IMR-90 (cell line): Measurements from ENCODE around the gene TAS2R1. TPM values are rescaled to one million over a fixed set of nuclear protein-coding genes. Genes with fewer than 3 reads are reported as not detected.

ENCODE experiments used
- ATAC-seq: fragments of 200-7000 bp; cut with Tn5 transposase; 2 replicates; pipeline ENCODE4 v1.9.1; 2020; ENCODE audit warnings: low read depth, mild to moderate bottlenecking, moderate library complexity
- BruUV-seq: library from RNA; stranded (reverse); fragments of 400-500 nt; replicated peaks from 2 replicates; lab custom pipeline; 2021; lab: Mats Ljungman, UMichigan
- CTCF ChIA-PET: fragments of 300-600 bp; formaldehyde crosslinking; extraction: SDS; loops from one replicate; lab custom pipeline; 2021; ENCODE audit warnings: antibody characterized with exemption; lab: Yijun Ruan, JAX
- POLR2A ChIA-PET: fragments of 300-600 bp; sonication (Branson Sonifier 250); formaldehyde crosslinking; loops from one replicate; lab custom pipeline; 2022; ENCODE audit warnings: antibody characterized with exemption; ENCODE audit not compliant: unreplicated experiment; lab: Charles Lee
- DNase-seq: peaks from one replicate; pipeline ENCODE4 v3.0.0; 2013
- H2AFZ ChIP-seq: replicated peaks from 2 replicates; pipeline ENCODE3; 2013; ENCODE audit warnings: low read length, mild to moderate bottlenecking; ENCODE audit not compliant: poor library complexity
- H2AK5ac ChIP-seq: 2 replicates; pipeline ENCODE4 v1.6.1; 2013; ENCODE audit warnings: low read depth, low read length, inconsistent platforms
- H2AK9ac ChIP-seq: replicated peaks from 2 replicates; pipeline ENCODE3; 2013; ENCODE audit warnings: mild to moderate bottlenecking, low read depth, low read length, moderate library complexity; ENCODE audit not compliant: poor library complexity
- H2BK120ac ChIP-seq: 2 replicates; pipeline ENCODE4 v1.6.1; 2013; ENCODE audit warnings: low read depth, low read length, inconsistent platforms
- H2BK15ac ChIP-seq: 3 replicates; pipeline ENCODE4 v1.6.1; 2013; ENCODE audit warnings: low read depth, low read length, inconsistent platforms
- H2BK20ac ChIP-seq: 2 replicates; pipeline ENCODE4 v1.6.1; 2013; ENCODE audit warnings: low read depth, mild to moderate bottlenecking, inconsistent platforms, low read length, moderate library complexity
- H2BK5ac ChIP-seq: 2 replicates; pipeline ENCODE4 v1.6.1; 2013; ENCODE audit warnings: mild to moderate bottlenecking, low read depth, low read length, inconsistent platforms; ENCODE audit not compliant: poor library complexity, severe bottlenecking
- H3K14ac ChIP-seq: replicated peaks from 2 replicates; pipeline ENCODE4 v1.6.1; 2013; ENCODE audit warnings: low read depth, low read length, inconsistent platforms
- H3K18ac ChIP-seq: 2 replicates; pipeline ENCODE4 v1.6.1; 2013; ENCODE audit warnings: low read depth, low read length, control low read depth
- H3K23ac ChIP-seq: 2 replicates; pipeline ENCODE4 v1.6.1; 2013; ENCODE audit warnings: low read depth, low read length, inconsistent platforms
- H3K27ac ChIP-seq: 2 replicates; pipeline ENCODE4 v1.5.1; 2013; ENCODE audit warnings: mild to moderate bottlenecking, control low read depth, low read length; ENCODE audit not compliant: insufficient read depth
- H3K27me3 ChIP-seq: 2 replicates; pipeline ENCODE4 v1.6.1; 2013; ENCODE audit warnings: low read length; ENCODE audit not compliant: control insufficient read depth, insufficient read depth
- H3K36me3 ChIP-seq: 2 replicates; pipeline ENCODE4 v1.6.1; 2013; ENCODE audit warnings: low read length, mixed read lengths; ENCODE audit not compliant: control insufficient read depth, insufficient read depth
- H3K4ac ChIP-seq: 2 replicates; pipeline ENCODE4 v1.6.1; 2013; ENCODE audit warnings: low read depth, low read length, inconsistent platforms
- H3K4me1 ChIP-seq: 2 replicates; pipeline ENCODE4 v1.6.1; 2013; ENCODE audit warnings: low read length, mixed read lengths; ENCODE audit not compliant: control insufficient read depth, insufficient read depth
- H3K4me2 ChIP-seq: 2 replicates; pipeline ENCODE4 v1.6.1; 2013; ENCODE audit warnings: low read depth, mild to moderate bottlenecking, control low read depth, low read length, moderate library complexity
- H3K4me3 ChIP-seq: 2 replicates; pipeline ENCODE4 v1.5.1; 2013; ENCODE audit warnings: low read depth, mild to moderate bottlenecking, control low read depth, low read length, moderate library complexity; ENCODE audit not compliant: insufficient read depth
- H3K56ac ChIP-seq: 2 replicates; pipeline ENCODE4 v1.6.1; 2013; ENCODE audit warnings: low read length, inconsistent platforms; ENCODE audit not compliant: insufficient read depth; ENCODE audit errors: extremely low read depth
- H3K79me1 ChIP-seq, 2 experiments: 2 replicates each; pipeline ENCODE4 v1.6.1; 2013; ENCODE audit warnings: low read length in 2 of 2, inconsistent platforms in 1 of 2, low read depth in 1 of 2
- H3K9ac ChIP-seq: 2 replicates; pipeline ENCODE4 v1.6.1; 2013; ENCODE audit warnings: low read depth, low read length, control low read depth
- H3K9me1 ChIP-seq: 2 replicates; pipeline ENCODE4 v1.6.1; 2013; ENCODE audit warnings: low read length, inconsistent platforms; ENCODE audit not compliant: insufficient read depth
- H3K9me3 ChIP-seq: 2 replicates; pipeline ENCODE4 v1.6.1; 2013; ENCODE audit warnings: low read length; ENCODE audit not compliant: control insufficient read depth, insufficient read depth
- H4K20me1 ChIP-seq: 2 replicates; pipeline ENCODE4 v1.6.1; 2013; ENCODE audit warnings: low read length, inconsistent platforms; ENCODE audit not compliant: insufficient read depth
- H4K5ac ChIP-seq: 2 replicates; pipeline ENCODE4 v1.6.1; 2013; ENCODE audit warnings: mild to moderate bottlenecking, low read depth, low read length, control low read depth
- H4K8ac ChIP-seq, 2 experiments: 2 replicates each; pipeline ENCODE4 v1.6.1; 2013; ENCODE audit warnings: low read depth in 2 of 2, low read length in 2 of 2, control low read depth in 1 of 2, inconsistent platforms in 1 of 2
- H4K91ac ChIP-seq: 2 replicates; pipeline ENCODE4 v1.6.1; 2013; ENCODE audit warnings: low read depth, low read length, inconsistent platforms; ENCODE audit not compliant: insufficient read depth
- BHLHE40 ChIP-seq: fragments of 150-350 bp; IDR thresholded peaks from 2 replicates; pipeline ENCODE4 v1.6.1; 2016; ENCODE audit warnings: mild to moderate bottlenecking, low read depth, low read length
- CEBPB ChIP-seq: IDR thresholded peaks from 2 replicates; pipeline ENCODE4 v1.6.1; 2012; ENCODE audit warnings: low read depth, low read length, improper control_type of control experiment
- CHD1 ChIP-seq: IDR thresholded peaks from 2 replicates; pipeline ENCODE4 v1.6.1; 2012; ENCODE audit warnings: low read depth, low read length, improper control_type of control experiment
- CTCF ChIP-seq: conservative IDR thresholded peaks from 2 replicates; pipeline ENCODE4 v1.5.1; 2012; ENCODE audit warnings: mild to moderate bottlenecking, low read depth, low read length, improper control_type of control experiment
- ELK1 ChIP-seq: fragments of 150-350 bp; IDR thresholded peaks from 2 replicates; pipeline ENCODE4 v1.6.1; 2016; ENCODE audit warnings: low read depth, mild to moderate bottlenecking, low read length, moderate library complexity, borderline replicate concordance
- FOS ChIP-seq: fragments of 150-350 bp; IDR thresholded peaks from 2 replicates; pipeline ENCODE4 v1.6.1; 2016; ENCODE audit warnings: low read depth, low read length
- MAFK ChIP-seq: IDR thresholded peaks from 2 replicates; pipeline ENCODE4 v1.6.1; 2012; ENCODE audit warnings: low read depth, low read length, improper control_type of control experiment
- MAZ ChIP-seq: IDR thresholded peaks from 2 replicates; pipeline ENCODE4 v1.6.1; 2012; ENCODE audit warnings: low read depth, mild to moderate bottlenecking, low read length, improper control_type of control experiment, moderate library complexity, borderline replicate concordance
- MXI1 ChIP-seq: IDR thresholded peaks from 2 replicates; pipeline ENCODE4 v1.6.1; 2012; ENCODE audit warnings: low read depth, mild to moderate bottlenecking, low read length, moderate library complexity, borderline replicate concordance
- NFE2L2 ChIP-seq: fragments of 150-350 bp; IDR thresholded peaks from 2 replicates; pipeline ENCODE4 v1.6.1; 2016; ENCODE audit warnings: low read depth, mild to moderate bottlenecking, low read length
- POLR2A ChIP-seq: IDR thresholded peaks from 2 replicates; pipeline ENCODE4 v1.6.1; 2012; ENCODE audit warnings: mild to moderate bottlenecking, low read depth, low read length
- RAD21 ChIP-seq: IDR thresholded peaks from 2 replicates; pipeline ENCODE4 v1.6.1; 2012; ENCODE audit warnings: low read length, improper control_type of control experiment
- RCOR1 ChIP-seq: IDR thresholded peaks from 2 replicates; pipeline ENCODE4 v1.6.1; 2012; ENCODE audit warnings: mild to moderate bottlenecking, low read length, improper control_type of control experiment; ENCODE audit not compliant: insufficient replicate concordance
- RFX5 ChIP-seq: IDR thresholded peaks from 2 replicates; pipeline ENCODE4 v1.8.0; 2012; ENCODE audit warnings: low read depth, mild to moderate bottlenecking, low read length, moderate library complexity
- SMC3 ChIP-seq: fragments of 150-350 bp; IDR thresholded peaks from 2 replicates; pipeline ENCODE4 v1.6.1; 2016; ENCODE audit warnings: low read depth, mild to moderate bottlenecking, antibody characterized with exemption, low read length, moderate library complexity
- WGBS, 2 experiments: methylation state at CpG; one replicate each; pipeline versions ENCODE4 v1.1.5 to v1.1.7; 2013; ENCODE audit warnings: missing lambda C conversion rate in 2 of 2; ENCODE audit not compliant: insufficient read length in 1 of 2; ENCODE audit errors: extremely low coverage in 2 of 2; 5-methylcytosine and 5-hydroxymethylcytosine counted together
- dilution Hi-C: fragments of 300-500 bp; cut with HindIII; formaldehyde crosslinking; loops from one replicate; pipeline ENCODE4 v1.14.3; 2018; ENCODE audit warnings: low sequenced_read_pairs; ENCODE audit not compliant: unreplicated experiment
- in situ Hi-C: fragments of 300-500 bp; cut with MboI; formaldehyde crosslinking; loops from 3 replicates; pipeline ENCODE4 v1.14.3; 2019; ENCODE audit warnings: low sequenced_read_pairs, inconsistent platforms, mixed read lengths
- intact Hi-C: fragments of 100-400 bp; cut with micrococcal nuclease; formaldehyde crosslinking; loops from 2 replicates; pipeline ENCODE4 v1.10.0; 2022
- polyA plus RNA-seq, 3 experiments: library from polyadenylated mRNA; depleted of rRNA; stranded (reverse); fragments of >200 nt; gene quantifications; 2 replicates each; pipeline ENCODE4 v1.2.3, GENCODE V29; 2012; ENCODE audit warnings: low replicate concordance in 1 of 3
- total RNA-seq: library from RNA; depleted of rRNA; stranded (reverse); fragments of >200 nt; gene quantifications from 2 replicates; pipeline ENCODE4 v1.2.3, GENCODE V29; 2012
- TF ChIP-seq, protein P1 (sequence below): fragments of 150-350 bp; IDR thresholded peaks from 2 replicates; pipeline ENCODE4 v1.6.1; 2017; ENCODE audit warnings: mild to moderate bottlenecking, antibody characterized with exemption, low read length, low read depth

Gene TAS2R1
- total and polyA plus RNA-seq, 2 of the 4 experiments (the other 2 are of a cell fraction) = not detected

DNA sequence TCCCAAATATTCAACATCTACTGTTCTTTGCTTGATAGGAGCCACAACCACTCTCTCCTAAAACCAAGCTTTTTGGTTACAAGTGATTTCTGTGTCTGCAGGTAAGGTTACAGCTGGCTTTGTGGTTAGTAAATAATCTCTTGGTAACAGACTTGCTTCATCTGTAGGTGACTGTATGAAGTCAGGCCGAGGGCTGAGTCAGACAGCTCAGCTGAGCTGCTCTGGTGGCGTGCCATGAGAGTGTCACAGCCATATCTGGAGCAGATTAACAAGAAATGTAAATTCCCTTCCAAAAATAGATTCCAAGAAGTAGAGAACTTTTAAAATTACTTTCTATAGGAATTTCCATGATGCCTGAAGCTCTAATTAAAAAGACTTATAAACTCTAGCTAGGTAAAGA, 23.7 kb upstream of the TAS2R1 start:
- no peak overlapping the region for H2BK120ac ChIP-seq
- H3K4me3 ChIP-seq = no peak overlapping the region
- no peaks in the 10 kb centered on the region for H3K79me1 ChIP-seq
- ATAC-seq (peak; percentile 95), DNase-seq (peak; percentile 97)
- intact Hi-C loops (loop anchor here (5.0 kb wide), 1 partner anchor 43 kb away; no protein-coding TSS in a partner anchor), dilution Hi-C loops (no loop called here), in situ Hi-C loops (no loop called here)
- no peak overlapping the region for H3K27ac ChIP-seq
- H4K8ac ChIP-seq = no peak overlapping the region
- H3K56ac ChIP-seq = no peak overlapping the region
- POLR2A ChIA-PET = interaction anchor here (0.6 kb wide), 1 partner anchor 12 kb away, joined by 7 read pairs; no protein-coding TSS in a partner anchor
- peak overlapping the region; percentile 56; the same call in 1 of the 2 replicates for H3K4me2 ChIP-seq
- no peak overlapping the region for H2AK9ac ChIP-seq
- peaks cover 2% of the 10 kb centered on the region; the same call in 1 of the 2 replicates for H3K4me1 ChIP-seq
- peaks cover 2% of the 10 kb centered on the region; the same call in 1 of the 2 replicates for H3K9me1 ChIP-seq
- no peak overlapping the region for H3K9ac ChIP-seq
- H3K23ac ChIP-seq = no peak overlapping the region
- no peak overlapping the region for H3K14ac ChIP-seq
- CTCF ChIA-PET = no interaction called here
- TF ChIP-seq, protein P1, sequence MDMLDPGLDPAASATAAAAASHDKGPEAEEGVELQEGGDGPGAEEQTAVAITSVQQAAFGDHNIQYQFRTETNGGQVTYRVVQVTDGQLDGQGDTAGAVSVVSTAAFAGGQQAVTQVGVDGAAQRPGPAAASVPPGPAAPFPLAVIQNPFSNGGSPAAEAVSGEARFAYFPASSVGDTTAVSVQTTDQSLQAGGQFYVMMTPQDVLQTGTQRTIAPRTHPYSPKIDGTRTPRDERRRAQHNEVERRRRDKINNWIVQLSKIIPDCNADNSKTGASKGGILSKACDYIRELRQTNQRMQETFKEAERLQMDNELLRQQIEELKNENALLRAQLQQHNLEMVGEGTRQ = no peak
- TF ChIP-seq MAZ = no peak
- TF ChIP-seq CEBPB = peak; percentile 97
- no peak for TF ChIP-seq RFX5
- TF ChIP-seq MAFK = no peak
- peak; percentile 93 for TF ChIP-seq BHLHE40
- no peak for TF ChIP-seq CTCF
- TF ChIP-seq RCOR1 = no peak
- no peak; the same call in 1 of the 2 replicates for TF ChIP-seq CHD1
- TF ChIP-seq ELK1 = no peak
- no peak for TF ChIP-seq MXI1
- TF ChIP-seq NFE2L2 = no peak
- no peak for TF ChIP-seq POLR2A
- TF ChIP-seq SMC3 = peak; percentile 19; the same call in 1 of the 2 replicates
- TF ChIP-seq RAD21 = peak; percentile 24; the same call in 1 of the 2 replicates
- peak; percentile 94 for TF ChIP-seq FOS
- WGBS, 2 experiments = no CpG with 5 or more reads among the region's 2 CpGs
- no peak overlapping the region for H2BK15ac ChIP-seq
- H3K18ac ChIP-seq = no peak overlapping the region
- no peaks in the 10 kb centered on the region for H3K27me3 ChIP-seq
- peak overlapping the region; percentile 14 for H2BK5ac ChIP-seq
- no peak overlapping the region for H4K5ac ChIP-seq
- BruUV-seq = no TSS peak
- H3K9me3 ChIP-seq = no peaks in the 10 kb centered on the region
- H4K91ac ChIP-seq = no peak overlapping the region
- no peak overlapping the region for H3K4ac ChIP-seq
- 0 out of 2 replicates have a peak overlapping the region, but pooled peaks have one; percentile 60 for H2BK20ac ChIP-seq
- H3K36me3 ChIP-seq = no peaks in the 10 kb centered on the region
- no peaks in the 10 kb centered on the region; the same call in 1 of the 2 replicates for H4K20me1 ChIP-seq
- no peak overlapping the region for H2AFZ ChIP-seq
- no peak overlapping the region for H2AK5ac ChIP-seq
